Neural cell (in vitro differentiated cells): Measurements from ENCODE around the gene LIPC.

Experiments used
- CTCF ChIP-seq: fragments of 450-650 bp; IDR thresholded peaks from 2 replicates; pipeline ENCODE4 v1.5.1; 2014; ENCODE audit warnings: antibody characterized with exemption, mild to moderate bottlenecking, moderate library complexity; ENCODE audit not compliant: poor library complexity, severe bottlenecking
- TAF1 ChIP-seq: IDR thresholded peaks from 2 replicates; pipeline ENCODE4 v1.6.1; 2012; ENCODE audit warnings: low read depth

- TF ChIP-seq TAF1 = no peak
- no peak for TF ChIP-seq CTCF
Observed at GRCh38 chr15:58554758-58555157, 123.0 kb downstream of the LIPC start.
